Lower leg skin (tissue), 3 donors: ENCODE measurements around the gene XRCC4.

Source experiments
- POLR2A ChIP-seq, 2 donors: fragments of 450-650 bp; IDR thresholded peaks; one replicate each; pipeline ENCODE4 v1.6.1; 2016 to 2017; ENCODE audit warnings: antibody characterized with exemption in 2 of 2, mild to moderate bottlenecking in 1 of 2, moderate library complexity in 1 of 2
- TF ChIP-seq, protein P1 (sequence below), 3 donors: fragments of 450-650 bp; IDR thresholded peaks; one replicate each; pipeline ENCODE4 v1.5.1; 2016; ENCODE audit warnings: antibody characterized with exemption in 3 of 3, mild to moderate bottlenecking in 3 of 3, moderate library complexity in 2 of 3

DNA sequence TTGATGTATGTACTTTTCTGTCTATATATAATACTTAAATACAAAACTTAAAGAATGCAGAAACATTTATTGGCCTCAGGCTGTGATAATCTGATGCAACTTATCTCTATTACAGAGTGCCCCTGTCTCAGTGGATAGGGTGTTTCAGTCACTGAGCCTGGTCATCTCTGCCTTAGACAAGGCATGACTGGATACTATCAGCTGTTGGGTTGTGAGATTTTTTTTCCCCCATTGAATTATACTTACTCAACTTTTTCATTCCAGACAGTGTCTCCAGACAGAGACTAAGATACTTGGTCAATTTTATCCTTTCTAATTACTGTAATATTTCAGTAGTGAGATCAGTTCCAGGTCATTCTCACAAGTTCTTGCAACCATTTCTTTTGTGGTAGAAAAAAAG, 26.7 kb downstream of the XRCC4 start:
- TF ChIP-seq POLR2A (IDR thresholded peaks at IDR 0.05): no peak
- TF ChIP-seq, protein P1, sequence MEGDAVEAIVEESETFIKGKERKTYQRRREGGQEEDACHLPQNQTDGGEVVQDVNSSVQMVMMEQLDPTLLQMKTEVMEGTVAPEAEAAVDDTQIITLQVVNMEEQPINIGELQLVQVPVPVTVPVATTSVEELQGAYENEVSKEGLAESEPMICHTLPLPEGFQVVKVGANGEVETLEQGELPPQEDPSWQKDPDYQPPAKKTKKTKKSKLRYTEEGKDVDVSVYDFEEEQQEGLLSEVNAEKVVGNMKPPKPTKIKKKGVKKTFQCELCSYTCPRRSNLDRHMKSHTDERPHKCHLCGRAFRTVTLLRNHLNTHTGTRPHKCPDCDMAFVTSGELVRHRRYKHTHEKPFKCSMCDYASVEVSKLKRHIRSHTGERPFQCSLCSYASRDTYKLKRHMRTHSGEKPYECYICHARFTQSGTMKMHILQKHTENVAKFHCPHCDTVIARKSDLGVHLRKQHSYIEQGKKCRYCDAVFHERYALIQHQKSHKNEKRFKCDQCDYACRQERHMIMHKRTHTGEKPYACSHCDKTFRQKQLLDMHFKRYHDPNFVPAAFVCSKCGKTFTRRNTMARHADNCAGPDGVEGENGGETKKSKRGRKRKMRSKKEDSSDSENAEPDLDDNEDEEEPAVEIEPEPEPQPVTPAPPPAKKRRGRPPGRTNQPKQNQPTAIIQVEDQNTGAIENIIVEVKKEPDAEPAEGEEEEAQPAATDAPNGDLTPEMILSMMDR (IDR thresholded peaks at IDR 0.05): no peak
